Stimulated activated CD4-positive, alpha-beta T cell treated with anti-CD3 and anti-CD28 coated beads, Interleukin-12 subunit alpha, Interleukin-12 subunit beta, amount 100 ng/mL, for 4 hours (primary cell): Measurements from ENCODE around the gene KLRF2.

Experiments
- DNase-seq: peaks from one replicate; pipeline ENCODE4 v3.0.0-alpha.2; 2020

The KLRF2 gene

DNA sequence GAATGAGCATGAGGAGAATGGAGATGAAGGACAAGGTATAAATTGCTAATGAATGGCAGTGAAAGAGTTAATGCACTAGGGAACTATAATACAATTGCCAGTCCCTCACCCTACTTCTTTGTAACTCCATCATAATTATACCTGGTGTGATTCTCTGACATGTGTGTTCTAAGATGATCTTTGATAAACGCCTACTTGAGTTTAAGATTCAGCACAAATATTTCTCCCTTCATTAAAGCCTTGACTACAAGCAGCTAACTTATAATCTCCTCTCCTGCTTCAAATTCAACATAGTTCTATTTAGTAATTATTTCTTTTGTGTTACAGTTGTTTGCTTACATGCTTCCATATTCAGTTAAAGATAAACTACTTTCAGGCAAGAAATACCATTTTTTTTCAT lies 60.5 kb downstream of the KLRF2 start:
- no peak for DNase-seq

DNA sequence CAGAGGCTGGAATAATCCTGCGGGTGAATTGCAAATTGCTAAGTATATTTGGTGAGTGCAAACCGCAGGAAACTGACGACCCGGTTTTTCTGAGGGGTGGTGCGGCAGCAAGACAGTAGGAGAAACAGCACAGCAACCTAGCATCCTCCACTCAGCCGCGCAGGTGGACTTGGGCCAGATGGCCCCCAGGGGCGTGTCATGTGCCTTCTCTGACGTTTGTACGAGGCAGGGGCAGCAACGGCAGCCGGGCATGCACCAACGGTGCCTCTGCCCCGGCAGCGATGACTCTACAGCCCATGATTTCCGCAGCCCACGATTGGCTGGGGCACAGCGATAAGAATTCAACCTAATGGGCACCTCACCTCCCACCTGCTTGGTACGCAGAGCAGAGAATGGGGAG lies 62.0 kb downstream of the KLRF2 start:
- no peak for DNase-seq

DNA sequence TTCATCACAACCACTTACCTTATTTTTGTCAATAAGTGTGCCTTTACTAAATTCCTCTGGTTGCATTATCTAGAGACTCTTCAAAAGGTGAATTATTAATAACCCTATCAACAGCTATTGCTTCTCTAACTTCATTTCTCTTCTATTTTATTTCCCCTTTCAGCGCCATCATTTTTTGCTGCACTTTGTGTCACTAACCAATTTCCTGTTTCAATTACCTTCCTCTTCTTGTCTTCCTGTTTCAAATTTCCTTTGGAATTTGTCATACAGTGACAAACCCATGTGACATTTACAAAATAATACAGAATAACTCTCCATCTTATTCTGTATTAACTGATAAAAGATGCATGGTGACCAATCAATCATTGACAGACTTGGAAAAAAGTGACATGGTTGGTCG lies 63.1 kb downstream of the KLRF2 start:
- DNase-seq: no peak
